ENCODE results near the gene OSBPL7. TPM values are rescaled to one million over a fixed set of nuclear protein-coding genes. Genes with fewer than 3 reads are reported as not detected.

The OSBPL7 gene
- total RNA-seq, 1 experiment from 2014 or later = 6.2 TPM

- Histone ChIP-seq H3K27me3 (replicated peaks) (peaks cover 38% of the 10 kb centered on the region), H3K4me1 (replicated peaks) (peaks cover 17% of the 10 kb centered on the region), H3K9me3 (replicated peaks) (no peaks in the 10 kb centered on the region), H3K36me3 (peaks cover 10% of the 10 kb centered on the region), H3K4me3 (no peak overlapping the region), H3K27ac (no peak overlapping the region)
- DNase-seq (ENCODE audit: low read depth in 1 of 2, low spot score in 2 of 2) = no peak
Observed at GRCh38 chr17:47843391-47843730, 21.8 kb upstream of the OSBPL7 start.

GRCh38 chr17:47841488-47842291, 20.1 kb upstream of the OSBPL7 start:
- peaks cover 21% of the 10 kb centered on the region for H3K36me3 ChIP-seq
- peaks cover 8% of the 10 kb centered on the region for H3K4me1 ChIP-seq (replicated peaks)
- DNase-seq (ENCODE audit: low read depth in 1 of 2, low spot score in 2 of 2) = no peak
- no peak overlapping the region for H3K27ac ChIP-seq
- H3K4me3 ChIP-seq = peak overlapping the region; percentile 64
- no peaks in the 10 kb centered on the region for H3K9me3 ChIP-seq (replicated peaks)
- peaks cover 21% of the 10 kb centered on the region for H3K27me3 ChIP-seq (replicated peaks)

GRCh38 chr17:47840742-47841487, 19.3 kb upstream of the OSBPL7 start, which contains the start of gene SCRN2:
TSS of gene SCRN2 (minus strand) at chr17:47841273. CDS start at chr17:47840843, 430 bp downstream.
- no peak within 1 kb of the TSS for H3K27ac ChIP-seq
- H3K27me3 ChIP-seq (replicated peaks) = peaks cover 13% of the 10 kb centered on the region
- peaks cover 24% of the 10 kb centered on the region for H3K36me3 ChIP-seq
- H3K4me3 ChIP-seq = peak within 1 kb of the TSS; percentile 64
- peak; percentile 91 to 93 for DNase-seq (ENCODE audit: low read depth in 1 of 2, low spot score in 2 of 2)
- no peaks in the 10 kb centered on the region for H3K9me3 ChIP-seq (replicated peaks)
- H3K4me1 ChIP-seq (replicated peaks) = peaks cover 8% of the 10 kb centered on the region

DNA sequence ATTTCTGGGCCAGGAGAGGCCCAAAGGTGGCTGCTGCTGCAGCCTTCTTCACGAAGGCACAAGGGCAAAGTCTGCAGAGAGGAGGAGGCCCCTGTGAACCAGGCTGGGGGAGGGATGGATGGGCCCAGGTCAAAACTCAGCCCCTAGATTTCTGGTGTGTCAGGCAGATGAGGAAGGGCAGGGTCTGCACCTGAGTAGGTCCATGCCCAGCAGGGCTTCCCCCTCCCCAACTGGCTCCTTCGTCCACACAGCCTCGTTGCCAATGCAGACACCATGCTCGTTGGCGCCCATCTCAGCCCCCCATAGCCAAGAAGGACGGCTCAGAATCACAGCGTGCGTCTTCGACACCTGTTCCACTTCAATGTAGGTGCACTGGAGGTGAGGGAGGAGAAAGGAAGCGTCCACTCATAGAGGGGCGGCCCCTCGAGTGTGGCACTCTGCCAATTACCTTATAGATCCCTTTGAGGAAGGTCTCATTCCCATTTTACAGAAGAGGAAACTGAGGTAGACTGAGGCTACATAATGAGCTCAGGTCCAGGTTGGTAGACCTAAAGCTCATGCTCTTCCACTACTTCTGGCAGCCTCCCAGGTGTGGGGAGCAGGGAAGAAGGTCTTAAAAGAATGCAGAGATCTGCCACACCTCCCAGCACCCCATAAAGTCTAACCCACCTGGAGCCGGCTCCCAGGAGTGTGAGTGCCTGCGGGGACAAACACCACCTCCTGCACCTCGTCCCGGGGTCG, 18.6 kb upstream of the OSBPL7 start:
- peak overlapping the region; percentile 64 for H3K4me3 ChIP-seq
- H3K27ac ChIP-seq = no peak overlapping the region
- peaks cover 6% of the 10 kb centered on the region; the same call in 1 of the 2 replicates for H3K27me3 ChIP-seq (replicated peaks)
- peaks cover 25% of the 10 kb centered on the region for H3K36me3 ChIP-seq
- peaks cover 8% of the 10 kb centered on the region for H3K4me1 ChIP-seq (replicated peaks)
- no peak for DNase-seq (ENCODE audit: low read depth in 1 of 2, low spot score in 2 of 2)
- no peaks in the 10 kb centered on the region for H3K9me3 ChIP-seq (replicated peaks)

DNA sequence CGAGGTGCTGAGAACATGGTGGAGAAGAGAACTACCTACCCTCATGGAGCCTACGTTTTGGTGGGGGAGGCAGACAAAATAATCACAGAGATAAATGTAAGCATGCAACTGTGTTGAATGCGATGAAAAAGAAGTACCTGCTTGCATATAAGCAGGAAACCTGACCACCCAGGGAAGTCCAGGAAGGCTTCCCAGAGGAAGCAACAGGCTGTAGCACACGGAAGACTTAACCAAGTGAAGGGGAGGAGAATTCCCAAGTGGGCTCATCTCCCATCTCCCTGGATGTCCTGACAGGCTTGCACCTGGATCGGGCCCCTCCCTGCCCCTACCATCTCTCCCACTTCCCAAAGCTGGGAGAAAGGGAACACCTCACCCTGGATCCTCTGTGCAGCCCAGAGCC, 17.5 kb upstream of the OSBPL7 start:
- DNase-seq (ENCODE audit: low read depth in 1 of 2, low spot score in 2 of 2) = no peak
- H3K9me3 ChIP-seq (replicated peaks) = no peaks in the 10 kb centered on the region
- no peaks in the 10 kb centered on the region for H3K27me3 ChIP-seq (replicated peaks)
- H3K27ac ChIP-seq = no peak overlapping the region
- H3K4me1 ChIP-seq (replicated peaks) = peaks cover 8% of the 10 kb centered on the region
- no peak overlapping the region for H3K4me3 ChIP-seq
- peaks cover 25% of the 10 kb centered on the region for H3K36me3 ChIP-seq

DNA sequence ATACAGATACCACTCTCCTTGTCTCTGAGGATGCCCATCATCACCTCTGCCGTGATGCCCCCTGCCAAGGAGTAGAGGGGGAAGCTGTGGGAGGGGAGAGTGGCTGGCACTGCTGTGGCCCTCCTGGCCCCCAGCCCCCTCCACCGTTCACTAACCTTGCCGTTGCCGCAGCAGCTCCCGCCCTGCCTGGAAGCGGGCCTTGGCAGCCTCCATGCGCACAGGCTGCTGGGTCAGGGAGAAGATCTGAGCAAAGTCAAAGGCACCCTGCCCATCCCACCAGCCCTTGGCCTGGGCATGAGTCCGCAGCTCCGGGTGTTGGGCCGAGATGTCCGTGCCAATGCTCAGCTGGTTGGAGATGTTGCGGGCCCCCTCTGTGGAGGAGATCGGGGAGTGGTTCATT, 17.0 kb upstream of the OSBPL7 start:
- Histone ChIP-seq H3K27me3 (replicated peaks) (no peaks in the 10 kb centered on the region), H3K4me1 (replicated peaks) (peaks cover 8% of the 10 kb centered on the region), H3K27ac (no peak overlapping the region), H3K9me3 (replicated peaks) (no peaks in the 10 kb centered on the region), H3K4me3 (no peak overlapping the region), H3K36me3 (peaks cover 25% of the 10 kb centered on the region)
- DNase-seq (ENCODE audit: low read depth in 1 of 2, low spot score in 2 of 2) = no peak

DNA sequence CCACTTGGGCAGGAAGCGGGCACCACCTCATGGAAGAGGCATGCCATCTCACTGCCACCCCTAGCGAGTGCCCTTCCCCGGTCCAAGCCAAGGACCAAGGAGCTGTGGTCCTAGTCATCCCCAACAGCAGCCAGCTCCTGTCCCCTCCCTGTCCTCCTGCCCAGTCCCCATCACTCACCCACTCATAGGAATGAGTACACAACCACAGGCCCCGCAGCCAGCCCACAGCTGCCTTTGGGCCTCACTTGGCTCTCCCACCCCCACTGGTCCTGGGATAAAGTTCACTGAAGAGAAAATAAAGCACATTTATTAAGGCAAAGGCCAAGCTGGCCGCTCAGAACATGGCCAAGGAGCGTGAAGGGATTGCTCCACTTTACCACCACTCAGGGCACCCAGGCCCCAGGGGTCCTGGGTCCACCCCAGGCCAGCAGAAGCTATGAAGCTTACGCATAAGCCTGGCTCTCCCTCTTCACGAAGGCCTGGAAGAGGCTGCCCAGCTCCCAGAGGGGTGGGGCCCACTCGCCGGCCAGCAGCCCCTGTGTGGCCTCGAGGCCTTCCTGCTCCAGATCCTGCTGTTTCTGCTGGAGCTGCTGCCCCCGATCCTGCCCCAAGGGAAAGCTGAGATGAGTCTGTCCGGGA, 15.9 kb upstream of the OSBPL7 start:
- Histone ChIP-seq H3K36me3 (peaks cover 25% of the 10 kb centered on the region), H3K4me3 (no peak overlapping the region), H3K27me3 (replicated peaks) (no peaks in the 10 kb centered on the region), H3K9me3 (replicated peaks) (no peaks in the 10 kb centered on the region), H3K4me1 (replicated peaks) (peaks cover 8% of the 10 kb centered on the region), H3K27ac (no peak overlapping the region)
- DNase-seq (ENCODE audit: low read depth in 1 of 2, low spot score in 2 of 2) = no peak

GRCh38 chr17:47836601-47837000, 15.0 kb upstream of the OSBPL7 start:
- Histone ChIP-seq H3K9me3 (replicated peaks) (no peaks in the 10 kb centered on the region), H3K27me3 (replicated peaks) (no peaks in the 10 kb centered on the region), H3K36me3 (peaks cover 25% of the 10 kb centered on the region), H3K4me1 (replicated peaks) (peaks cover 14% of the 10 kb centered on the region), H3K4me3 (no peak overlapping the region), H3K27ac (no peak overlapping the region)
- DNase-seq (ENCODE audit: low read depth in 1 of 2, low spot score in 2 of 2) = no peak

DNA sequence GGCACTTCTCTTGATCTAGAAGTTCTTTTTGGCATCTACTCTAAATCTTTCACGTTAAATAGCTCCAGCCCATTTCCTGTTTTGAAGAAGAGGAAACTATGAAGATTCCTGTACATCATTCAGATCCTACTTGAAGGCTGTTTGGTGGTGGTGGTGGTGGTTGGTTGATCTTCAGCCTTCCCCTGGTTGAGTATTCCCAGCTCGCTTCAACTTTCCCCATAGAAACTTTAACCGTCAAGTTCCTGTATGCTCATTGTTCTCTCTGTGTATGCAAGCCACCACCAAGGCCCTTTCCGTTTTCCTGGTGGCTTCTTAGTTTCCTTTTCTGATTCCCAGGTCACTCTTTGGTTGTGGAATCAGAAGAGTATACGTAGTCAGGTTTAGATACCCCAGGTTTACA, 13.2 kb upstream of the OSBPL7 start:
- no peak overlapping the region for H3K4me3 ChIP-seq
- no peaks in the 10 kb centered on the region for H3K27me3 ChIP-seq (replicated peaks)
- no peak for DNase-seq (ENCODE audit: low read depth in 1 of 2, low spot score in 2 of 2)
- no peak overlapping the region for H3K27ac ChIP-seq
- H3K36me3 ChIP-seq = peaks cover 25% of the 10 kb centered on the region
- H3K4me1 ChIP-seq (replicated peaks) = peaks cover 16% of the 10 kb centered on the region
- no peaks in the 10 kb centered on the region for H3K9me3 ChIP-seq (replicated peaks)

GRCh38 chr17:47831934-47832327, 10.3 kb upstream of the OSBPL7 start:
- Histone ChIP-seq H3K9me3 (replicated peaks) (no peaks in the 10 kb centered on the region), H3K27ac (no peak overlapping the region), H3K27me3 (replicated peaks) (no peaks in the 10 kb centered on the region), H3K4me1 (replicated peaks) (peaks cover 21% of the 10 kb centered on the region), H3K4me3 (peak overlapping the region; percentile 63), H3K36me3 (peaks cover 23% of the 10 kb centered on the region)
- no peak for DNase-seq (ENCODE audit: low read depth in 1 of 2, low spot score in 2 of 2)

GRCh38 chr17:47831003-47831933, 9.7 kb upstream of the OSBPL7 start, which contains the start of the genes LRRC46 and MRPL10:
TSS of gene LRRC46 (plus strand) at chr17:47831670. CDS start at chr17:47831990, 320 bp downstream.
TSS of gene MRPL10 (minus strand) at chr17:47831541. CDS start at chr17:47831511, 30 bp downstream.
- H3K9me3 ChIP-seq (replicated peaks) = no peaks in the 10 kb centered on the region
- peak; percentile 93 to 96 for DNase-seq (ENCODE audit: low read depth in 1 of 2, low spot score in 2 of 2)
- H3K4me1 ChIP-seq (replicated peaks) = peaks cover 21% of the 10 kb centered on the region
- H3K27me3 ChIP-seq (replicated peaks) = no peaks in the 10 kb centered on the region
- peak within 1 kb of the TSS; percentile 63 for H3K4me3 ChIP-seq
- peak within 1 kb of the TSS; percentile 74 for H3K27ac ChIP-seq
- H3K36me3 ChIP-seq = peaks cover 27% of the 10 kb centered on the region

GRCh38 chr17:47830396-47831002, 8.9 kb upstream of the OSBPL7 start:
- Histone ChIP-seq H3K27me3 (replicated peaks) (no peaks in the 10 kb centered on the region), H3K9me3 (replicated peaks) (no peaks in the 10 kb centered on the region), H3K4me3 (peak overlapping the region; percentile 63), H3K36me3 (peaks cover 29% of the 10 kb centered on the region), H3K27ac (peak overlapping the region; percentile 74), H3K4me1 (replicated peaks) (peaks cover 21% of the 10 kb centered on the region)
- no peak for DNase-seq (ENCODE audit: low read depth in 1 of 2, low spot score in 2 of 2)

Measured in SJSA1 (cell line).